CD14-positive monocyte (primary cell): ENCODE measurements around the gene NUMB. TPM values are rescaled to one million over a fixed set of nuclear protein-coding genes. Genes with fewer than 3 reads are reported as not detected.

Experiments used
- DNase-seq, 3 donors: peaks; one replicate each; pipeline ENCODE4 v3.0.0-alpha.2; 2011 to 2022
- H2AFZ ChIP-seq: 2 replicates; pipeline ENCODE4 v1.6.0; 2012; ENCODE audit warnings: mild to moderate bottlenecking, low read depth, low read length, inconsistent platforms; ENCODE audit not compliant: insufficient read depth, poor library complexity, severe bottlenecking
- H3K27ac ChIP-seq, 2 donors: 1 replicate in 1 of 2; 2 replicates in 1 of 2; pipeline ENCODE4 v1.5.1; 2012 to 2013; ENCODE audit warnings: low read length in 2 of 2, control low read depth in 1 of 2, inconsistent platforms in 1 of 2, low read depth in 1 of 2, mild to moderate bottlenecking in 1 of 2
- H3K27me3 ChIP-seq, 2 donors: one replicate each; pipeline versions ENCODE4 v1.6.0 to v1.6.1; 2011 to 2013; ENCODE audit warnings: low read length in 2 of 2; ENCODE audit not compliant: control insufficient read depth in 2 of 2, insufficient read depth in 2 of 2
- H3K36me3 ChIP-seq, 2 donors: replicated peaks in 1 of 2; 1 replicate in 1 of 2; 2 replicates in 1 of 2; pipeline versions ENCODE4 v1.5.1 to v1.6.1; 2012 to 2013; ENCODE audit warnings: low read length in 2 of 2, control low read depth in 1 of 2, inconsistent platforms in 1 of 2, mild to moderate bottlenecking in 1 of 2; ENCODE audit not compliant: insufficient read depth in 2 of 2, control insufficient read depth in 1 of 2
- H3K4me1 ChIP-seq, 2 donors: 1 replicate in 1 of 2; 2 replicates in 1 of 2; pipeline versions ENCODE4 v1.5.1 to v1.6.1; 2012 to 2013; ENCODE audit warnings: low read length in 2 of 2, control low read depth in 1 of 2, inconsistent platforms in 1 of 2, mild to moderate bottlenecking in 1 of 2, moderate library complexity in 1 of 2; ENCODE audit not compliant: insufficient read depth in 2 of 2, control insufficient read depth in 1 of 2
- H3K4me2 ChIP-seq: replicated peaks from 2 replicates; pipeline ENCODE3; 2012; ENCODE audit warnings: low read length, moderate library complexity, mild to moderate bottlenecking; ENCODE audit not compliant: poor library complexity, severe bottlenecking; ENCODE audit errors: extremely low read depth
- H3K4me3 ChIP-seq, 3 experiments: fragments of 200-600 bp in 1 of 3; sonication (generic) in 1 of 3; replicated peaks in 1 of 3; 1 replicate in 2 of 3; 2 replicates in 1 of 3; pipeline ENCODE4 v1.5.1; 2011 to 2013; ENCODE audit warnings: low read length in 3 of 3, mild to moderate bottlenecking in 3 of 3, control low read depth in 2 of 3, low read depth in 2 of 3, inconsistent platforms in 1 of 3, moderate library complexity in 1 of 3
- H3K79me2 ChIP-seq: 2 replicates; pipeline ENCODE4 v1.6.0; 2012; ENCODE audit warnings: mild to moderate bottlenecking, control low read depth, inconsistent platforms, low read length, moderate library complexity; ENCODE audit not compliant: insufficient read depth
- H3K9ac ChIP-seq: 2 replicates; pipeline ENCODE4 v1.6.0; 2017; ENCODE audit warnings: low read length, mild to moderate bottlenecking; ENCODE audit not compliant: insufficient read depth, poor library complexity, severe bottlenecking
- H3K9me3 ChIP-seq, 2 donors: replicated peaks in 1 of 2; 1 replicate in 1 of 2; 2 replicates in 1 of 2; pipeline versions ENCODE4 v1.5.1 to v1.6.1; 2012 to 2013; ENCODE audit warnings: low read length in 2 of 2, control low read depth in 1 of 2; ENCODE audit not compliant: control insufficient read depth in 1 of 2, insufficient read depth in 1 of 2
- H4K20me1 ChIP-seq: 2 replicates; pipeline ENCODE4 v1.6.0; 2012; ENCODE audit warnings: mild to moderate bottlenecking, low read length, control low read depth, moderate library complexity; ENCODE audit not compliant: insufficient read depth
- H3K27ac Mint-ChIP-seq, 7 donors: one replicate each; pipeline ENCODE4 v1.8.0; 2020; ENCODE audit warnings: mild to moderate bottlenecking in 7 of 7, mixed read lengths in 7 of 7, moderate library complexity in 6 of 7, inconsistent platforms in 2 of 7
- H3K27me3 Mint-ChIP-seq, 3 donors: one replicate each; pipeline ENCODE4 v1.8.0; 2021 to 2022; ENCODE audit warnings: low read depth in 3 of 3, mild to moderate bottlenecking in 3 of 3, mixed read lengths in 3 of 3, moderate library complexity in 3 of 3, inconsistent platforms in 1 of 3
- H3K36me3 Mint-ChIP-seq, 2 donors: one replicate each; pipeline ENCODE4 v1.8.0; 2020; ENCODE audit warnings: mixed read lengths in 2 of 2, inconsistent platforms in 1 of 2, mild to moderate bottlenecking in 1 of 2
- H3K4me1 Mint-ChIP-seq: one replicate; pipeline ENCODE4 v1.8.0; 2020; ENCODE audit warnings: mild to moderate bottlenecking, mixed read lengths
- H3K4me3 Mint-ChIP-seq, 2 donors: one replicate each; pipeline ENCODE4 v1.8.0; 2020; ENCODE audit warnings: mild to moderate bottlenecking in 2 of 2, mixed read lengths in 2 of 2, moderate library complexity in 1 of 2
- H3K9me3 Mint-ChIP-seq, 7 donors: one replicate each; pipeline ENCODE4 v1.8.0; 2020 to 2022; ENCODE audit warnings: mixed read lengths in 7 of 7, mild to moderate bottlenecking in 6 of 7, moderate library complexity in 6 of 7, inconsistent platforms in 2 of 7
- WGBS: methylation state at CpG from one replicate; pipeline ENCODE4 v1.1.5; 2013; ENCODE audit warnings: missing lambda C conversion rate; ENCODE audit not compliant: insufficient coverage; 5-methylcytosine and 5-hydroxymethylcytosine counted together
- intact Hi-C, 2 donors: fragments of 100-400 bp; cut with micrococcal nuclease; formaldehyde crosslinking; loops; one replicate each; pipeline versions ENCODE4 v1.15.0 to v1.15.1; 2023
- polyA plus RNA-seq, 3 donors: library from polyadenylated mRNA; depleted of rRNA in 1 of 3; unstranded in 2 of 3; stranded (reverse) in 1 of 3; fragments of 300-500 nt in 2 of 3; fragments of >200 nt in 1 of 3; fragmentation: Illumina TruSeq in 2 of 3; gene quantifications; 1 replicate in 2 of 3; 2 replicates in 1 of 3; pipeline ENCODE4 v1.2.3, GENCODE V29; 2012 to 2021
- TF ChIP-seq, protein P1 (sequence below): fragments of 200-600 bp; IDR thresholded peaks from one replicate; pipeline ENCODE4 v1.8.0; 2022; ENCODE audit warnings: antibody characterized with exemption, mild to moderate bottlenecking

Gene NUMB
- polyA plus RNA-seq, 3 donors: 83.4 to 223 (median 126) TPM

GRCh38 chr14:73290279-73290678 is 168.1 kb downstream of the NUMB start:
- 100% methylated on average over 3 of the region's 4 CpGs for WGBS
- H3K9me3 ChIP-seq: no peaks in the 10 kb centered on the region
- DNase-seq: no peak
- H3K4me3 ChIP-seq: no peak overlapping the region
- no peaks in the 10 kb centered on the region for H3K27me3 ChIP-seq
- Mint-ChIP-seq H3K9me3 (no peaks in the 10 kb centered on the region), H3K36me3 (peaks cover 69 to 88% of the 10 kb centered on the region in 2 donors), H3K27ac (no peak overlapping the region), H3K4me1 (no peaks in the 10 kb centered on the region), H3K27me3 (no peaks in the 10 kb centered on the region), H3K4me3 (no peak overlapping the region)
- H3K9ac ChIP-seq: no peak overlapping the region
- H3K36me3 ChIP-seq: peaks cover 71 to 91% of the 10 kb centered on the region in 2 donors
- H2AFZ ChIP-seq: no peak overlapping the region
- peaks cover 94% of the 10 kb centered on the region for H4K20me1 ChIP-seq
- H3K4me2 ChIP-seq: no peak overlapping the region
- TF ChIP-seq, protein P1, sequence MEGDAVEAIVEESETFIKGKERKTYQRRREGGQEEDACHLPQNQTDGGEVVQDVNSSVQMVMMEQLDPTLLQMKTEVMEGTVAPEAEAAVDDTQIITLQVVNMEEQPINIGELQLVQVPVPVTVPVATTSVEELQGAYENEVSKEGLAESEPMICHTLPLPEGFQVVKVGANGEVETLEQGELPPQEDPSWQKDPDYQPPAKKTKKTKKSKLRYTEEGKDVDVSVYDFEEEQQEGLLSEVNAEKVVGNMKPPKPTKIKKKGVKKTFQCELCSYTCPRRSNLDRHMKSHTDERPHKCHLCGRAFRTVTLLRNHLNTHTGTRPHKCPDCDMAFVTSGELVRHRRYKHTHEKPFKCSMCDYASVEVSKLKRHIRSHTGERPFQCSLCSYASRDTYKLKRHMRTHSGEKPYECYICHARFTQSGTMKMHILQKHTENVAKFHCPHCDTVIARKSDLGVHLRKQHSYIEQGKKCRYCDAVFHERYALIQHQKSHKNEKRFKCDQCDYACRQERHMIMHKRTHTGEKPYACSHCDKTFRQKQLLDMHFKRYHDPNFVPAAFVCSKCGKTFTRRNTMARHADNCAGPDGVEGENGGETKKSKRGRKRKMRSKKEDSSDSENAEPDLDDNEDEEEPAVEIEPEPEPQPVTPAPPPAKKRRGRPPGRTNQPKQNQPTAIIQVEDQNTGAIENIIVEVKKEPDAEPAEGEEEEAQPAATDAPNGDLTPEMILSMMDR: no peak
- no peaks in the 10 kb centered on the region for H3K4me1 ChIP-seq
- H3K79me2 ChIP-seq: no peaks in the 10 kb centered on the region
- intact Hi-C loops: loop anchor here in 1 of 2 donors (10.0 kb wide), 1 partner anchor 345 kb away; no protein-coding TSS in a partner anchor
- no peak overlapping the region for H3K27ac ChIP-seq

DNA sequence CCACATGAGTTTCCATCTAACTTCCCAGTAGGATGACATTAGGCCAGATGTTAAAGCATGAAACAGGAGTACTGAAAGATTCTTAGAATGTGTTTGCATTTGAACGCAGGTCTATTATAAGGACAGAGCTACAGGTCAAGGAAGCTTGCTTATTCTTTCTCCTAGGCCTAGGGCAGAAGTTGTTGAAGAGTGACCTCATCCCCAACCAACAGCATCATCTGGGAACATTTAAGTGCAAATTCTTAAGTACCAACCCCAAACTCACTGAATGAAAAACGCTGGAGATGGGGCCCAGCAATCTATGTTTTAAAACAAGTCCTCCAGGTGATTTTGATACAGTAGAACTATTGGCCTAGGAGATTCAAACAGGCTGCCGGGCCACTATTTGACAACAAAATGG is 168.6 kb downstream of the NUMB start:
- H3K4me1 Mint-ChIP-seq: no peaks in the 10 kb centered on the region
- Histone ChIP-seq H3K4me2 (no peak overlapping the region), H3K27ac (no peak overlapping the region), H3K9ac (no peak overlapping the region), H3K9me3 (no peaks in the 10 kb centered on the region), H3K79me2 (no peaks in the 10 kb centered on the region), H3K4me1 (no peaks in the 10 kb centered on the region), H3K4me3 (no peak overlapping the region), H3K36me3 (peaks cover 72 to 96% of the 10 kb centered on the region in 2 donors), H2AFZ (no peak overlapping the region), H3K27me3 (no peaks in the 10 kb centered on the region), H4K20me1 (peaks cover 94% of the 10 kb centered on the region)
- TF ChIP-seq, protein P1: no peak
- no peak overlapping the region for H3K4me3 Mint-ChIP-seq
- DNase-seq: no peak
- intact Hi-C loops: loop anchor here in 1 of 2 donors (10.0 kb wide), 1 partner anchor 345 kb away; no protein-coding TSS in a partner anchor
- H3K36me3 Mint-ChIP-seq: peaks cover 71 to 94% of the 10 kb centered on the region in 2 donors
- no peaks in the 10 kb centered on the region for H3K27me3 Mint-ChIP-seq
- no peak overlapping the region for H3K27ac Mint-ChIP-seq
- H3K9me3 Mint-ChIP-seq: no peaks in the 10 kb centered on the region
- 100% methylated on average over 1 of the region's 3 CpGs for WGBS
